HG02973 (cell line): ENCODE data around the gene LAMC3.
"Not testable (repeated sequence)": the region's sequence is repeated elsewhere in the genome, so short reads cannot be mapped to it uniquely, and the experiment has no call there.

Experiments used
- ATAC-seq: cut with Tn5 transposase; IDR thresholded peaks from one replicate; pipeline ENCODE4 v1.9.1; 2021; ENCODE audit warnings: moderate library complexity; ENCODE audit not compliant: unreplicated experiment

LAMC3 gene

DNA sequence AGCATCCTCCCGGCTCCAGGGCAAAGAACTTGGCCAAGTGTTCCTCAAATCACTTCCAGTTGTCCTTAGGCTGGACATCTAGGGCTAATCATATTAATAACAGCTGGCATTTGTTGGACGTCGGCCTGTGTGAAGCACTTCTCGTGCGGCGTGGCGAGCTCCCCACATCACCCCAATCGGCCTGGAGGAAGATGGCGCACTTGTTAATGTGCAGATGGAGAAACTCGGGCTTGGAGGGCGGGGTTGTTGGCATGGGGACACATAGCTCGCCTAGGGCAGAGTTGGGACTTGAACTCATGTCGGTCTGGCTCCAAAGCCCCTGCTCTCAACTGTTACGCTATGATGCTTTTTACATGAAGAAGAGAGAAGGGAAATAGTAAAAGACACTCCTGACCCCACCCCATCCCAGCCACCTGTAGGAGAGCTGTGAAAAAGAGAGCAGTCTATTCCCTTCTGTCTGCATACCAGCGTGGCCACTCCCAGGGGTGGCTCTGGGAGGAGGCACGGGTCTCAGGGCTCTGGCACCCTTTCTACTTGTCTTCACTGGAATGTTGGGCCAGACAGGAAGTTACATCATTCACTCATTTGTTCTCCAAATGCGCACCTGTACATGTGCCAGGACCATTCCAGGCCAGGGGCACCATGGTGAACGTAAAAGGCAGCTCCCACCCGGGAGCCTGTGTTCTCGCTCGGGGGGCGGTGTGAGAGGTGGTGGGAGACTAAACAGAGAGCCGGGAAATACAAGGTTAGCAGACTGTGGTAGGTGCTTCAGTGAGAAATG is 103.6 kb downstream of the LAMC3 start:
- ATAC-seq, result no peak

DNA sequence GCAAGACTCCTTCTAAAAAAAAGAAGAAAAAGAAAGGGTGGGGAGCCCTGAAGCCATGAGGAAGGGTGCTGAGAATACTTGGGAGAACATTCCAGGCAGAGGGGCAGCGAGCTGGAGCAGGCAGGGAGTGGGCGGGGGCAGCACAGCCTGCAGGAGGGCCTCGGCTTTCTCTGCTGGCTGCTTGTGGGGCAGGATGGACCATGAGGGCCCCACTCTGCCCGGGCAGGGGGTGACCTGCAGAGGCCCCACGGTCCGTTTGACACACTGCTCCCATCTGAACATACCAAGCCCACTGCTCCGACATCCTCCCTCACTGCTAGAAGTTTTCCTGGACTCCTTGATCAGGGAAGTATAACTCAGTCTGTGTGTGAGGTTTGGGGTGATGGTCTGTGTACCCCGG is 104.7 kb downstream of the LAMC3 start:
- no peak for ATAC-seq

- ATAC-seq, result no peak
Measured at GRCh38 chr9:131114084-131114535, 105.1 kb downstream of the LAMC3 start.

GRCh38 chr9:131115360-131115742 is 106.4 kb downstream of the LAMC3 start:
- ATAC-seq, result not testable (repeated sequence)

DNA sequence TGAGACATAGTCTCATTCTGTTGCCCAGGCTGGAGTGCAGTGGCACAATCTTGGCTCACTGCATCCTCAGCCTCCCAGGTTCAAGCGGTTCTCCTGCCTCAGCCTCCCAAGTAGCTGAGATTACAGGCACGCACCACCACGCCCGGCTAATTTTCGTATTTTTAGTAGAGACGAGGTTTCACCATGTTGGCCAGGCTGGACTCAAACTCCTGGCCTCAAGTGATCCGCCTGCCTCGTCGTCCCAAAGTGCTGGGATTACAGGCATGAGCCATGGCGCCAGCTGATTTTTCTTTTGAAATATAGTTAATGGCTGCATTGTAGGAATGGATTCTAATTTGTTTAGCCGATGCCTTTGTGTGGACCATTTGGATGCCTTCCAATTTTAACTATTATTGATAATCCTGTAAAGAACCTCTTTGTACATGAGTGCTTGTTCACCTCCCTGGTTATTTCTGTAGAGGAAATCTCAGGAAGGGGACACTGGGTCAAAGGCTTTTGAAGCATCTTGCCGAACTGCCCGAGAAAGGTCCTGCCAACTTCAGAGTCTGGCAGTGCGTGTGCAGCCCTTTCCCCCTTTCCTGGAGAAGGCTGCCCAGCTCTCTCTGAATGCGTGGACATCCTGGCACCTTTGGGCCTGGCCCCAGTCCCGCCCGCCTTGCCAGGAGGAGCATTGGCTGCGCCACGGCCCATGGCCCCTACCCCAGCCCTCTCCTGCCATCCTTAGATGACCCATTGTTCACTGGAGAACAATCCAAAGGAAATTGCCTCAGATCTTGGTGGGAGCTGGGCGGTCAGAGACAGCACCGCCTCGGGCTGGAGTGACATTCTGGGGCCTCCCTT is 107.5 kb downstream of the LAMC3 start:
- ATAC-seq, result no peak

DNA sequence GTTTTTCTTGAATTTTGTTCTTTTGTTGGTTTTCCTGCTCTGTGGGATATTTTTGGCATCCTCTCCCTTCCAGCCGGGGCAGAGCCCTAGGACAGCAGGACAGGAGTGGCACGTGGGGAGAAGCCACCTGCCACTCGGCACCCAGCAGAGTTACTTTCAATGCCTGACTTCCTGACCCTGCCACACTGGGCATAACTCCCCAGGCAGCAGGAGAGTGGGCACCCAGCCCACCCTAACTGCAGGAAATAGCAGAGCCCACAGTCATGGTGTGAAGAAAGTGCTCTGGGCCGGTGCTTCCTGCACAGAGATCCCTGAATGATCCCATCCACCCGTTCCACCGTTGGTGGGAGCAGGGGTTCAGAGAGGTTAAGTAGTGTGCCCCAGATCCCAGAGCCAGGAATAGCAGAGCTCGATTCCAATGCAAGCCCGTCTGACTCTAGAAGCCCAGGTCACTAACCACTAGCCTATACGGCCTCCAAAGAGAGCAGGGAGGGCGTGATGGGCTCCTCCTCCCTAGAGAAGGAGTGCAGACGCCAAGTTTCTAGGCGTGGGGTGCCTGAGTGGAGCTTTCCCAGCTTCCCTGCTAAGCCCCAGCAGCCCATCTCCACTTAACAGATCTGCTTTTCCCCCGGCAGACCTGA is 108.3 kb downstream of the LAMC3 start:
- ATAC-seq, result no peak

- ATAC-seq, result no peak
Measured at GRCh38 chr9:131117762-131118145, 108.8 kb downstream of the LAMC3 start.

DNA sequence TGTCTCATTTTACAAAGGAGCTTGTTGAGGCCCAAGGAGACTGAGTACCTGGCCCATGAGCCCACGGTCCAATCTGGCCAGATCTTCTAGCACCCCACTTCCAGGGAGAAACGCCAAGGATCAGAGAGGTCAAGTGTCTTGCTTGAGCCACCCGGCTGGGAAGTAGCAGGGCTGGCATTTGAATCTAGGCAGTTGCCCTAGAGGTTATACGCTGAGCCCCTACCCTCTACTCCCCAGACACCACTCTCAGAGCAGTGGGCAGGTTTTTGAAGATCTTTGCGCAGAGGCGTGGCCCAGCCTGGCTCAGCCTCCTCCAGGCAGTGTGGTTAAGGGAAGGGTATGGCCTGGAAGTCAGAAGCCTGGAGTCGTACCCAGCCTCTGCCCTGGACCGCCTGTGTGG is 110.6 kb downstream of the LAMC3 start:
- ATAC-seq, result no peak

DNA sequence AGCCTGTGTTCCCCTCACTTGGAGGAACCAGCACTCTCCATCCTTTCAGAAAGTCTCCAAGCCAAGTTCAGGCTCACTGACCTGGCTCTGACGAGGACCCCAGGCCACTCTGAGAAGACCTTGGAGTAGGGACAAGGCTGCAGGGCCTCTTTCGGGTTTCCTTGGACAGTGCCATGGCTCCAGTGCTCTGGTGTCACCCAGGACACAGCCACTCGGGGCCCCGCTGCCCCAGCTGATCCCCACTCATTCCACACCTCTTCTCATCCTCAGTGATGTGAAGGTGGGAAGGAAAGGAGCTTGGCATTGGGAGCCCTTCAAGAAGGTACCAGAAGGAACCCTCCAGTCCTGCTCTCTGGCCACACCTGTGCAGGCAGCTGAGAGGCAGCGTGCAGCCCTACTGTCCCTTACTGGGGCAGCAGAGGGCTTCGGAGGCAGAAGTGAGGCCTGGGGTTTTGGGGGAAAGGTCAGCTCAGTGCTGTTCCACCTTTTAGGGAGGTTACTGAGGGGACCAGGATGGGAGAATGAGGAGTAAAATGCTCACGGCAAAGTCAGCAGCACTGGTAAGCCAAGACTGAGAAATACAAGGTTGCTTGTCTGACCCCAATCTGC is 111.8 kb downstream of the LAMC3 start:
- ATAC-seq, result no peak

DNA sequence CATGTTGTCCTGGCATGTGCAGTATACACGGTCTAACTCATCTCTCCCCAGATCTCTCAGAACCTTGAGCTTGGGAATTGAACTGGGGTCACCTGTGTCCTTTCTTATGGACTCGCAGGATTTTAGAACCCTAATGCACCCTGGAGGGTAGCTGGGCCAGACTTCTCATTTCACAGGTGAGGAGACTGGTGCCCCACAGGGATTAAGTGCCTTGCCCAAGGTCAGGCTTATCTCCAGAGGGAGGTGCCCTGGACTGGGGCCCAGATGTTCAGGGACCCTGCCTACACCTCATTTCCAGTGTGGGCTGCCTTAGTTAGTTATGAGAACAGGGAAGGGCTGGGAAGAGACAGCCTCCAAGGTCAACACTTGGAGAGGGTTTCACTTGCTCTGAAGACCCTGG is 112.4 kb downstream of the LAMC3 start:
- ATAC-seq, result no peak

DNA sequence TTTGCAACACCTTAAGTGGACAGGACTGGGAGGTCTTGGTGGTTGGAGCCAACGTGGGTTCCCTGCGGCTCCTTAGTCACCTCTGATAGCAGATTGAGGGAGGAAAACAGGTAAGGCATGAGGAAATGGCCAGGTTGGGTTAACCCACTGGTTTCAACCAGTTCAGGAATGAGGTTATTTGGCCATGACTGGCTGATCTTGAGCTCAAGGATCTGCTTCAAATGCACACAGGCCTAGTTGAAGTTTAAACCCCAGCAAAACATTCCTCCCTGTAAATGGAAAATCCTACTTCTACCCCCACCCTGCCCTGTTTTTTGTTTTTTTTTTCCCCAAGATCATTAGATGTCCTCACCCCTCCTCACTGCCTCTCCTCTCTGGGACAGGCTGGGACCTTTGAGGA is 113.2 kb downstream of the LAMC3 start:
- ATAC-seq, result no peak

DNA sequence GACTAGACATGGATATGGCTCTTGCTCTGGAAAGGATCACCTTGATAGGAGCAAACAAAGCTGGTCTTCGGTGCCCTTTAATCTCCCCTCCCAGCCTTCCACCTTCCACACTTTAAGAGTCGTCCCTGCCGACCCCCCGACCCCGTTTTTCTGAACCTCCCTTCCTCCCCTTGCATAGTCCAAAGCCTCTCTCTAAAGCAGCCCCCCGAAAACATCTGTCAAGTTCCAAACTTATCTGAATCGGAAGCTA is 116.0 kb downstream of the LAMC3 start:
- ATAC-seq, result no peak

- ATAC-seq, result peak; percentile 93
Measured at GRCh38 chr9:131125288-131126058, 116.5 kb downstream of the LAMC3 start, which contains the start of gene NUP214. NUP214 (plus strand) TSS chr9:131125586; CDS start chr9:131125705, 119 bp downstream.

DNA sequence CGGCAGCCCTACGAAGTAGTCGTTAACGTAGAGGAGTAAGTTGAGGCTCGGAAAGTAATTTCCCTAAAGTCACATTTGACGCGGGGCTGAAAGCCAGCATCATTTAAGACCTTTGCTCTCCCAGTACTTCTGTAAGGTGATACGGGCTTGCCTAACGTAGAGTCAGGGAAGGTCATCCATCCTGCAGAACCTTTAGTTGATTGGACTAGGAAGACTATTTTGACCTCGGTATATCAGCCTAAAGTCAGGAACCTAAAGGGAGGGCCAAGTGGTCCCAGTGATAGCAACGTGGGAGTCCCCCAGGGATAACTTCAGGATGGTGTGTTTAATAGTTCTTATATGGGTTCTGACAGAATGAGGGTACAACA is 117.1 kb downstream of the LAMC3 start:
- ATAC-seq, result no peak

DNA sequence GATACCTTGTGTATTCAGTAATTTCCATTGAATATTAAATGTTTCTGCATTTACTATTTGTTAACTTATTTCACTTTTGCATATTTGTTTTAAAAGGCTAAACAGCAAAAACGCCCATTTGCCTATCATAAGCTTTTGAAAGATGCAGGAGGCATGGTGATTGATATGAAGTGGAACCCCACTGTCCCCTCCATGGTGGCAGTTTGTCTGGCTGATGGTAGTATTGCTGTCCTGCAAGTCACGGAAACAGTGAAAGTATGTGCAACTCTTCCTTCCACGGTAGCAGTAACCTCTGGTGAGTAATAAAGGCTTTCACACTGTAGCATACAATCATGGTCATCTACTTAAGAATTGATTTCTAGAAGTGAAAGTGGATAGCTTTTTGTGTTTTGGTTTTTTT is 120.2 kb downstream of the LAMC3 start:
- ATAC-seq, result no peak

DNA sequence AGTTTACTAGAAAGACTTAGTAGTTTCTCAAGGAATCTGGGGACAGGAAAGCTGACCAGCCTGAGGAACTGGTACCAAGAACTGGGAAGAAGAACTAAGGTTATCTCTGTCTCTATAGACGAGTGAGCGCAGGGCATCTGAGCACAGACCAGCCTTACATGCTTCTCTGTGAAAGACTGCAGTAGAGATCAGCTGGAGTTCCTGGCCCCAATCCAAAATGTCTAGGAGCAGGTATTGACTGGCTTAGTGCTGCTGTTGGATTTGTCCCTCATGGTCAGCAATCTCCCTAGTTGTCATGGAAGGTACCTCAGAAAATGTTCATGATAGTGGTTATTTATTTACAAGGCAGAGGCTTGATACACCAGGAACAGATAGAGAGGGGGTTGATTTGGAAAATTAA is 129.7 kb downstream of the LAMC3 start:
- ATAC-seq, result no peak

- no peak for ATAC-seq
Measured at GRCh38 chr9:131140112-131140511, 131.1 kb downstream of the LAMC3 start.

DNA sequence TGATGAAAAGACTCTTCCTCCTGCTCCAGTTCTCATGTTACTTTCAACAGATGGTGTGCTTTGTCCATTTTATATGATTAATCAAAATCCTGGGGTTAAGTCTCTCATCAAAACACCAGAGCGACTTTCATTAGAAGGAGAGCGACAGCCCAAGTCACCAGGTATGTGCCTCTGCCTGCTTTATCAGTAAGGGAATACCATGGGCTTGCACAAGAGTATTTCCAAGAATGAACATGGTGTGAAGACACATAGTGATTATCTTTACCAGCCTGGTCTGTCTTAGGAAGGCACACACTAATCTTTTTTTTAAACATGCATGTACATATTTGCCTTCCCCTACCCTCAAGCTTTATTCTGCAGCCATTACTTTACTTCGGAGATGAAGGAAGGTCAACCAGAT is 131.6 kb downstream of the LAMC3 start:
- ATAC-seq, result no peak

GRCh38 chr9:131142160-131142559 is 133.2 kb downstream of the LAMC3 start:
- no peak for ATAC-seq
